Activated CD4-positive, alpha-beta T cell treated with anti-CD3 and anti-CD28 coated beads for 4 hours (primary cell): ENCODE measurements around the gene ULK3.

ENCODE experiments used
- DNase-seq, 2 donors: peaks; one replicate each; pipeline ENCODE4 v3.0.0-alpha.2; 2020

ULK3 gene

GRCh38 chr15:74839526-74840395 lies 3.2 kb downstream of the ULK3 start:
- no peak for DNase-seq

- no peak for DNase-seq
These were observed 4.0 kb downstream of the ULK3 start for GRCh38 chr15:74838746-74839525.

- DNase-seq = no peak
These were observed 4.8 kb downstream of the ULK3 start for GRCh38 chr15:74838137-74838516.

GRCh38 chr15:74837482-74838136 lies 5.3 kb downstream of the ULK3 start:
- no peak for DNase-seq

GRCh38 chr15:74836846-74837245 lies 6.1 kb downstream of the ULK3 start:
- no peak for DNase-seq

GRCh38 chr15:74835312-74835823 lies 7.6 kb downstream of the ULK3 start:
- DNase-seq = peak in 1 of 2 donors; percentile 47

GRCh38 chr15:74833376-74834107 lies 9.4 kb downstream of the ULK3 start:
- no peak for DNase-seq

GRCh38 chr15:74832826-74833225 lies 10.1 kb downstream of the ULK3 start:
- DNase-seq = no peak

GRCh38 chr15:74831813-74832495 lies 11.0 kb downstream of the ULK3 start:
- DNase-seq = no peak

- no peak for DNase-seq
These were observed 12.1 kb downstream of the ULK3 start for GRCh38 chr15:74830868-74831267.

- no peak for DNase-seq
These were observed 13.0 kb downstream of the ULK3 start for GRCh38 chr15:74829991-74830390.

- DNase-seq = no peak
These were observed 13.5 kb downstream of the ULK3 start for GRCh38 chr15:74829486-74829885.

GRCh38 chr15:74828835-74829234 lies 14.1 kb downstream of the ULK3 start:
- DNase-seq = no peak

GRCh38 chr15:74827614-74828013 lies 15.3 kb downstream of the ULK3 start:
- DNase-seq = no peak

GRCh38 chr15:74826921-74827320 lies 16.0 kb downstream of the ULK3 start:
- no peak for DNase-seq

GRCh38 chr15:74826364-74826819 lies 16.6 kb downstream of the ULK3 start, which contains the start of gene CPLX3:
Gene CPLX3, plus strand, starts transcription at chr15:74826627. Its CDS starts 77 bp downstream, at chr15:74826704.
- peak; percentile 29 to 32 for DNase-seq

GRCh38 chr15:74825866-74826265 lies 17.1 kb downstream of the ULK3 start:
- no peak for DNase-seq

GRCh38 chr15:74824976-74825375 lies 18.0 kb downstream of the ULK3 start:
- no peak for DNase-seq

- DNase-seq = no peak
These were observed 19.6 kb downstream of the ULK3 start for GRCh38 chr15:74823324-74823723.

GRCh38 chr15:74822233-74822632 lies 20.7 kb downstream of the ULK3 start:
- DNase-seq = no peak

GRCh38 chr15:74821790-74822158 lies 21.2 kb downstream of the ULK3 start:
- DNase-seq = no peak
